Activated naive CD8-positive, alpha-beta T cell treated with anti-CD3 and anti-CD28 coated beads, Interleukin-2, amount 50 U/mL, for 24 hours (primary cell): Measurements from ENCODE around the gene LRRFIP2.
"Not testable (repeated sequence)": the region's sequence is repeated elsewhere in the genome, so short reads cannot be mapped to it uniquely, and the experiment has no call there.

Experiments used
- ATAC-seq: fragments of 150-1000 bp; cut with Tn5 transposase; one replicate; pipeline ENCODE4 v1.10.0; 2021
- DNase-seq: peaks from one replicate; pipeline ENCODE4 v3.0.0; 2021
- H3K27ac Mint-ChIP-seq: one replicate; pipeline ENCODE4 v1.8.0; 2021; ENCODE audit warnings: mild to moderate bottlenecking, mixed read lengths
- H3K27me3 Mint-ChIP-seq: one replicate; pipeline ENCODE4 v1.8.0; 2021; ENCODE audit warnings: mixed read lengths
- H3K36me3 Mint-ChIP-seq: one replicate; pipeline ENCODE4 v1.8.0; 2021; ENCODE audit warnings: low read depth, mixed read lengths
- H3K4me1 Mint-ChIP-seq: one replicate; pipeline ENCODE4 v1.8.0; 2021; ENCODE audit warnings: mixed read lengths
- H3K4me3 Mint-ChIP-seq: one replicate; pipeline ENCODE4 v1.8.0; 2021; ENCODE audit warnings: mild to moderate bottlenecking, moderate library complexity, mixed read lengths
- H3K9me3 Mint-ChIP-seq: one replicate; pipeline ENCODE4 v1.8.0; 2021; ENCODE audit warnings: mixed read lengths

The LRRFIP2 gene

GRCh38 chr3:37170513-37170912, 3.9 kb downstream of the LRRFIP2 start:
- Mint-ChIP-seq H3K36me3 (peaks cover 19% of the 10 kb centered on the region), H3K4me1 (peaks cover 36% of the 10 kb centered on the region), H3K4me3 (no peak overlapping the region), H3K27me3 (no peaks in the 10 kb centered on the region), H3K27ac (no peak overlapping the region), H3K9me3 (no peaks in the 10 kb centered on the region)
- ATAC-seq (no peak), DNase-seq (no peak)

- Mint-ChIP-seq H3K27me3 (no peaks in the 10 kb centered on the region), H3K36me3 (peaks cover 19% of the 10 kb centered on the region)
Measured at GRCh38 chr3:37170060-37170459, 4.3 kb downstream of the LRRFIP2 start.

GRCh38 chr3:37168896-37169295, 5.5 kb downstream of the LRRFIP2 start:
- no peak overlapping the region for H3K4me3 Mint-ChIP-seq
- H3K9me3 Mint-ChIP-seq: no peaks in the 10 kb centered on the region
- H3K4me1 Mint-ChIP-seq: peaks cover 29% of the 10 kb centered on the region
- ATAC-seq (no peak), DNase-seq (no peak)
- H3K27ac Mint-ChIP-seq: no peak overlapping the region
- peaks cover 17% of the 10 kb centered on the region for H3K36me3 Mint-ChIP-seq
- H3K27me3 Mint-ChIP-seq: no peaks in the 10 kb centered on the region

More at GRCh38 chr3:37170060-37170459, 4.3 kb downstream of the LRRFIP2 start:
- peaks cover 31% of the 10 kb centered on the region for H3K4me1 Mint-ChIP-seq
- DNase-seq (no peak), ATAC-seq (no peak)
- H3K4me3 Mint-ChIP-seq: no peak overlapping the region
- H3K9me3 Mint-ChIP-seq: no peaks in the 10 kb centered on the region
- no peak overlapping the region for H3K27ac Mint-ChIP-seq

GRCh38 chr3:37163262-37164015, 10.9 kb downstream of the LRRFIP2 start:
- no peaks in the 10 kb centered on the region for H3K9me3 Mint-ChIP-seq
- peak overlapping the region; percentile 40 for H3K4me3 Mint-ChIP-seq
- H3K27me3 Mint-ChIP-seq: no peaks in the 10 kb centered on the region
- H3K4me1 Mint-ChIP-seq: peaks cover 41% of the 10 kb centered on the region
- peak; percentile 55 for DNase-seq
- peak overlapping the region; percentile 85 for H3K27ac Mint-ChIP-seq
- ATAC-seq: peak; percentile 97
- H3K36me3 Mint-ChIP-seq: peaks cover 23% of the 10 kb centered on the region

GRCh38 chr3:37162501-37163245, 11.7 kb downstream of the LRRFIP2 start:
- Mint-ChIP-seq H3K27ac (peak overlapping the region; percentile 85), H3K27me3 (no peaks in the 10 kb centered on the region), H3K4me1 (peaks cover 41% of the 10 kb centered on the region), H3K9me3 (no peaks in the 10 kb centered on the region), H3K36me3 (peaks cover 24% of the 10 kb centered on the region), H3K4me3 (peak overlapping the region; percentile 40)
- peak; percentile 55 for ATAC-seq
- no peak for DNase-seq

GRCh38 chr3:37161351-37161750, 13.0 kb downstream of the LRRFIP2 start:
- ATAC-seq (no peak), DNase-seq (no peak)
- Mint-ChIP-seq H3K4me3 (no peak overlapping the region), H3K27me3 (no peaks in the 10 kb centered on the region), H3K36me3 (peaks cover 23% of the 10 kb centered on the region), H3K4me1 (peaks cover 43% of the 10 kb centered on the region), H3K27ac (peak overlapping the region; percentile 53), H3K9me3 (no peaks in the 10 kb centered on the region)

DNA sequence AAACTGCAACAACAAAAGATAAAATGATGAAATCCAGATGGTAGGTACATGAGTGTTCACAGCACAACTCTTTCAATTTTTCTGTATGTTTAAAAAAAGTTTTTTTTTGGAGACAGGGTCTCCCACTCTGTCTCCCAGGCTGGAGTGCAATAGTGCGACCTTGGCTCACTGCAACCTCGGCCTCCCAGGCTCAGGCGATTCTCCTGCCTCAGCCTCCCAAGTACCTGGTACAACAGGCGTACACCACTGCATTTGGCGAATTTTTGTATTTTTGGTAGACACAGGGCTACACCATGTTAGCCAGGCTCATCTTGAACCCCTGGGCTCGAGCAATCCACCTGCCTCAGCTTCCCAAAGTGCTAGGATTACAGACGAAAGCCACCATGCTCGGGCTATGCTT, 18.6 kb downstream of the LRRFIP2 start:
- no peak overlapping the region for H3K4me3 Mint-ChIP-seq
- H3K36me3 Mint-ChIP-seq: peaks cover 15% of the 10 kb centered on the region
- H3K27me3 Mint-ChIP-seq: no peaks in the 10 kb centered on the region
- H3K27ac Mint-ChIP-seq: no peak overlapping the region
- no peak for ATAC-seq
- no peaks in the 10 kb centered on the region for H3K9me3 Mint-ChIP-seq
- no peak for DNase-seq
- H3K4me1 Mint-ChIP-seq: peaks cover 18% of the 10 kb centered on the region

DNA sequence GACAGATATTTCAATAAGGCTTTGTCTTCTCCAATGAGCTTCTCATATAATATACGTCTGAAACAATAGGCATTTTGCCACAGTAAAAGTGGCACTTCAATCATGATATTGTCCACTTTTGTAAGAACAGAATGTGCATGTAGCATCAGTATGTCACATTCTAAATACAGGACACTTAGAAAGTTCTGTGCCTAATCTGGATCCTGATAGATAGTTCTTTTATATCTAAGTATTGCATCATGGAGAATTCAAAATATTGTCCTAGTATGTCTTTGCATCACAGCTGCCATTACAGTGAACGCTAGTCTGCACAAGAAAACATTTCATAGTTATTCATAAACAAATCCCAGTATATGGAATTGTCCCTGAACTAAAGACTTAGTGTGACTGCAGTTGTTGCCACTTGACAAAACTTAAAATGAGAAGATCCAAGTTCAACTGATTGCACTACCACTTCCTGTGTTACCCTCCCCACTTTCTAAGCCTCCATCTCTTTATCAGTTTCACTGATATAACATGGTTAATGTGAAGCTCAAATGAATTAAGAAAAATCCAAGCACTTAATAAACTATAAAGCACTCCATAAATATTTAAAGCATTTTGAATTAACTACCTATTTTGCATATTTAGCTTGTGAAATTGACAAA, 19.6 kb downstream of the LRRFIP2 start:
- H3K27ac Mint-ChIP-seq: no peak overlapping the region
- no peak for DNase-seq
- peaks cover 13% of the 10 kb centered on the region for H3K36me3 Mint-ChIP-seq
- no peaks in the 10 kb centered on the region for H3K27me3 Mint-ChIP-seq
- H3K4me3 Mint-ChIP-seq: no peak overlapping the region
- H3K4me1 Mint-ChIP-seq: peaks cover 18% of the 10 kb centered on the region
- no peak for ATAC-seq
- no peaks in the 10 kb centered on the region for H3K9me3 Mint-ChIP-seq

DNA sequence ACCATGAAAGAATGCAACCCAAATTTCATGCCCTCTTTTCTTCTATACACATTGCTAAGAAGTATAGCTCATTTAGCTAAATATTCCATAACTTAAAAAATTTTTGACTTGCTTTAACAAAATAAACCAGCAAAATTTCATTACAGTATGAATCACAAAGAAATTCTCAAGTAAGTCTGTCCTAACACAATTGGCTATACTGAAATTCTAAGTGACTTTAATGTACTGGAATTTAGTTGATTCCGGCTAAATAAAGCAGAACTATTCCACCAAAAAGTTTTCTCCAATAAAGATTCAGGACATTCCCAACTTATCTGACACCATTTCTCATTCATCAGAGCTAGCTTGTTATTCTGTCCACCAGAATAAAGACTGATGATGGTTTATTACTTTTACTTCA, 23.8 kb downstream of the LRRFIP2 start:
- no peak overlapping the region for H3K27ac Mint-ChIP-seq
- ATAC-seq: no peak
- peaks cover 23% of the 10 kb centered on the region for H3K36me3 Mint-ChIP-seq
- H3K9me3 Mint-ChIP-seq: no peaks in the 10 kb centered on the region
- no peaks in the 10 kb centered on the region for H3K27me3 Mint-ChIP-seq
- H3K4me1 Mint-ChIP-seq: peaks cover 26% of the 10 kb centered on the region
- no peak for DNase-seq
- no peak overlapping the region for H3K4me3 Mint-ChIP-seq

GRCh38 chr3:37149257-37149656, 25.1 kb downstream of the LRRFIP2 start:
- Mint-ChIP-seq H3K27ac (no peak overlapping the region), H3K36me3 (peaks cover 33% of the 10 kb centered on the region), H3K27me3 (no peaks in the 10 kb centered on the region), H3K4me1 (peaks cover 22% of the 10 kb centered on the region), H3K9me3 (no peaks in the 10 kb centered on the region), H3K4me3 (no peak overlapping the region)
- no peak for ATAC-seq
- DNase-seq: no peak

- Mint-ChIP-seq H3K9me3 (no peaks in the 10 kb centered on the region), H3K27ac (no peak overlapping the region), H3K36me3 (peaks cover 32% of the 10 kb centered on the region), H3K4me3 (no peak overlapping the region), H3K4me1 (peaks cover 20% of the 10 kb centered on the region), H3K27me3 (no peaks in the 10 kb centered on the region)
- ATAC-seq (no peak), DNase-seq (no peak)
Measured at GRCh38 chr3:37148208-37148607, 26.2 kb downstream of the LRRFIP2 start.

DNA sequence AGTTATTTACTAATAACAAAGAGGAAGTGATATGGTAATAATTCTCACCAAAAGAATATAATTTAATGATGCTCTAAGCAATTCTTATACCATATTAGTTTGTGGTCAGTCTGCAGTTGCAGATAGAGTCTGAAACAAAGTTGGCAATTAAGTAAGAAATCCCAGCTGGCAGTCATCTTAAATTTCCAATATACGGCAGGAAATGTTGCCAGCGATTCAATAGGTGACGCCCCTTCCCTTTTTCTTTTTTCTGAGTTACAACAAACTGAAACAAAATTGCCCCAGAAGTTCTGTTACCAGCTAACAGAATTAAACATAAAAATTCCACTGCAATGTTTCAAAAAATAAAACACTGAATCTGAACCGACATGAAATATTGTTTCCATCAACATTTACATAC, 26.7 kb downstream of the LRRFIP2 start:
- DNase-seq (no peak), ATAC-seq (no peak)
- H3K27ac Mint-ChIP-seq: no peak overlapping the region
- H3K9me3 Mint-ChIP-seq: no peaks in the 10 kb centered on the region
- no peak overlapping the region for H3K4me3 Mint-ChIP-seq
- H3K36me3 Mint-ChIP-seq: peaks cover 37% of the 10 kb centered on the region
- no peaks in the 10 kb centered on the region for H3K27me3 Mint-ChIP-seq
- H3K4me1 Mint-ChIP-seq: peaks cover 20% of the 10 kb centered on the region

- H3K36me3 Mint-ChIP-seq: peaks cover 36% of the 10 kb centered on the region
- not testable (repeated sequence) for H3K27me3 Mint-ChIP-seq, ATAC-seq, H3K9me3 Mint-ChIP-seq, DNase-seq, H3K4me3 Mint-ChIP-seq, H3K27ac Mint-ChIP-seq
- peaks cover 20% of the 10 kb centered on the region for H3K4me1 Mint-ChIP-seq
Measured at GRCh38 chr3:37146927-37147326, 27.5 kb downstream of the LRRFIP2 start.

GRCh38 chr3:37145611-37146010, 28.8 kb downstream of the LRRFIP2 start:
- no peaks in the 10 kb centered on the region for H3K27me3 Mint-ChIP-seq
- ATAC-seq (no peak), DNase-seq (no peak)
- peaks cover 19% of the 10 kb centered on the region for H3K4me1 Mint-ChIP-seq
- no peak overlapping the region for H3K4me3 Mint-ChIP-seq
- no peaks in the 10 kb centered on the region for H3K9me3 Mint-ChIP-seq
- peaks cover 34% of the 10 kb centered on the region for H3K36me3 Mint-ChIP-seq
- H3K27ac Mint-ChIP-seq: no peak overlapping the region

DNA sequence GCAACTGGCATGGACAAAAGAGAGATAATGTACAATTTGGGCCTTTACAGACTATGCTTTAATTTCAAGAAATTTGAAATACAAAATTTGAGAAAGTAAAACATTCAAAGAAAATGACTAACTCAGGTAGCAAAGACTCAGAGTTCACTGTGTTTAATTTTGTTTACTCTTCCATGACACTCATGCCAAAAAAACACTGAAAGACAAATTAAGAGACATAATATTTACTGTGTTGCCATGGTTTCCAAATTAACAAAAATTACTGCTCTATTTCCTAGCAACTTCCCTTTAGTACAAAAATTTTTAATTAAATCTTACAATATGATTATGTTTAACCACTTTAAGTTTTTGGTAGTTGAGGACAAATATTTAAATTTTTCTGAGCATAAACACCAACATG, 29.6 kb downstream of the LRRFIP2 start:
- no peaks in the 10 kb centered on the region for H3K27me3 Mint-ChIP-seq
- H3K4me3 Mint-ChIP-seq: no peak overlapping the region
- ATAC-seq: no peak
- H3K36me3 Mint-ChIP-seq: peaks cover 34% of the 10 kb centered on the region
- H3K27ac Mint-ChIP-seq: no peak overlapping the region
- no peaks in the 10 kb centered on the region for H3K9me3 Mint-ChIP-seq
- H3K4me1 Mint-ChIP-seq: peaks cover 19% of the 10 kb centered on the region
- DNase-seq: no peak
